HG03159 (cell line): ENCODE results near the gene POM121C.
"Not testable (repeated sequence)": the region's sequence is repeated elsewhere in the genome, so short reads cannot be mapped to it uniquely, and the experiment has no call there.

Source experiments
- ATAC-seq: cut with Tn5 transposase; IDR thresholded peaks from one replicate; pipeline ENCODE4 v1.9.1; 2021; ENCODE audit warnings: mild to moderate bottlenecking, moderate library complexity; ENCODE audit not compliant: unreplicated experiment

The POM121C gene

GRCh38 chr7:75485979-75486643, at the start of gene POM121C:
TSS of gene POM121C (minus strand) at chr7:75486299. CDS start at chr7:75441496, 44,803 bp downstream.
- peak; percentile 97 for ATAC-seq

GRCh38 chr7:75534727-75535307, 48.7 kb upstream of the POM121C start:
- peak; percentile 56 for ATAC-seq

GRCh38 chr7:75533926-75534325, 47.8 kb upstream of the POM121C start:
- ATAC-seq = no peak

- ATAC-seq = no peak
These were observed 46.5 kb upstream of the POM121C start for GRCh38 chr7:75532639-75533038.

- no peak for ATAC-seq
These were observed 45.3 kb upstream of the POM121C start for GRCh38 chr7:75531359-75531821.

- not testable (repeated sequence) for ATAC-seq
These were observed 41.2 kb upstream of the POM121C start for GRCh38 chr7:75527224-75527722.

GRCh38 chr7:75521727-75522126, 35.6 kb upstream of the POM121C start:
- not testable (repeated sequence) for ATAC-seq

GRCh38 chr7:75518842-75519241, 32.7 kb upstream of the POM121C start:
- not testable (repeated sequence) for ATAC-seq

GRCh38 chr7:75509033-75509432, 22.9 kb upstream of the POM121C start:
- not testable (repeated sequence) for ATAC-seq

- not testable (repeated sequence) for ATAC-seq
These were observed 5.9 kb upstream of the POM121C start, which contains the start of gene SPDYE5 for GRCh38 chr7:75492020-75492419. TSS of gene SPDYE5 (plus strand) at chr7:75492320. CDS start at chr7:75494048, 1,728 bp downstream.

GRCh38 chr7:75485355-75485978, 632 bp downstream of the POM121C start:
- ATAC-seq = not testable (repeated sequence)

- ATAC-seq = not testable (repeated sequence)
These were observed 5.8 kb downstream of the POM121C start for GRCh38 chr7:75480313-75480712.

GRCh38 chr7:75477457-75477856, 8.6 kb downstream of the POM121C start:
- ATAC-seq = not testable (repeated sequence)

- ATAC-seq = not testable (repeated sequence)
These were observed 15.9 kb downstream of the POM121C start for GRCh38 chr7:75470166-75470565.

- ATAC-seq = not testable (repeated sequence)
These were observed 25.6 kb downstream of the POM121C start for GRCh38 chr7:75460541-75460940.

- not testable (repeated sequence) for ATAC-seq
These were observed 28.1 kb downstream of the POM121C start for GRCh38 chr7:75458034-75458433.

- not testable (repeated sequence) for ATAC-seq
These were observed 29.7 kb downstream of the POM121C start for GRCh38 chr7:75456403-75456802.

GRCh38 chr7:75452494-75452955, 33.6 kb downstream of the POM121C start:
- peak; percentile 87 for ATAC-seq

GRCh38 chr7:75449946-75450345, 36.2 kb downstream of the POM121C start:
- not testable (repeated sequence) for ATAC-seq

GRCh38 chr7:75442465-75443111, 43.5 kb downstream of the POM121C start:
- peak; percentile 69 for ATAC-seq

GRCh38 chr7:75442101-75442464, 44.0 kb downstream of the POM121C start:
- ATAC-seq = peak; percentile 41
